WTC11 (cell line): Measurements from ENCODE around the gene TDRD15. TPM values are rescaled to one million over a fixed set of nuclear protein-coding genes. Genes with fewer than 3 reads are reported as not detected.

Source experiments
- ATAC-seq: fragments of 200-7000 bp; cut with Tn5 transposase; 2 replicates; pipeline ENCODE4 v1.10.0; 2021; ENCODE audit warnings: mild to moderate bottlenecking, moderate library complexity
- CTCF ChIA-PET: fragments of 300-600 bp; sonication (Branson Sonifier 250); formaldehyde crosslinking; loops from one replicate; lab custom pipeline; 2021; ENCODE audit warnings: antibody characterized with exemption; lab: Charles Lee
- POLR2A ChIA-PET: fragments of 350-600 bp; sonication (Branson Sonifier 250); formaldehyde crosslinking; loops from one replicate; lab custom pipeline; 2021; ENCODE audit warnings: antibody characterized with exemption; lab: Charles Lee
- DNase-seq: peaks from one replicate; pipeline ENCODE4 v3.0.0; 2021; ENCODE audit warnings: low spot score
- H3K27ac Mint-ChIP-seq: 2 replicates; pipeline ENCODE4 v1.8.0; 2021; ENCODE audit warnings: mixed read lengths
- H3K27me3 Mint-ChIP-seq: 2 replicates; pipeline ENCODE4 v1.8.0; 2021; ENCODE audit warnings: low read depth, mild to moderate bottlenecking, moderate library complexity, mixed read lengths
- H3K36me3 Mint-ChIP-seq: 2 replicates; pipeline ENCODE4 v1.8.0; 2021; ENCODE audit warnings: mixed read lengths
- H3K4me1 Mint-ChIP-seq: 2 replicates; pipeline ENCODE4 v1.8.0; 2022; ENCODE audit warnings: mixed read lengths
- H3K4me3 Mint-ChIP-seq: 2 replicates; pipeline ENCODE4 v1.8.0; 2021; ENCODE audit warnings: mild to moderate bottlenecking, moderate library complexity, mixed read lengths
- H3K9me3 Mint-ChIP-seq: 2 replicates; pipeline ENCODE4 v1.8.0; 2021; ENCODE audit warnings: mixed read lengths
- ARID4B ChIP-seq: sonication (generic); formaldehyde crosslinking; IDR thresholded peaks from 2 replicates; pipeline ENCODE4 v1.8.0; 2023; ENCODE audit warnings: missing genetic modification reagents, mild to moderate bottlenecking, borderline replicate concordance
- CREB1 ChIP-seq: sonication (generic); formaldehyde crosslinking; IDR thresholded peaks from 2 replicates; pipeline ENCODE4 v1.8.0; 2023; ENCODE audit warnings: mild to moderate bottlenecking, missing genetic modification reagents
- E2F4 ChIP-seq: sonication (generic); formaldehyde crosslinking; IDR thresholded peaks from 2 replicates; pipeline ENCODE4 v1.8.1; 2022; ENCODE audit warnings: low read depth, mild to moderate bottlenecking, moderate library complexity, missing genetic modification reagents, borderline replicate concordance
- E2F5 ChIP-seq: sonication (generic); formaldehyde crosslinking; IDR thresholded peaks from 2 replicates; pipeline ENCODE4 v1.8.1; 2022; ENCODE audit warnings: mild to moderate bottlenecking, moderate library complexity, missing genetic modification reagents
- ERG ChIP-seq: fragments of 250-450 bp; sonication (Bioruptor Pico); IDR thresholded peaks from 2 replicates; pipeline ENCODE4 v1.8.0; 2021; ENCODE audit warnings: mild to moderate bottlenecking
- GTF2I ChIP-seq: fragments of 250-450 bp; sonication (Bioruptor Pico); conservative IDR thresholded peaks from 2 replicates; pipeline ENCODE4 v1.4.0; 2021; ENCODE audit warnings: mild to moderate bottlenecking
- MYBL2 ChIP-seq: sonication (generic); formaldehyde crosslinking; IDR thresholded peaks from 2 replicates; pipeline ENCODE4 v1.8.1; 2023; ENCODE audit warnings: mild to moderate bottlenecking, moderate library complexity, missing genetic modification reagents
- NFATC4 ChIP-seq: fragments of 250-450 bp; sonication (Bioruptor Pico); IDR thresholded peaks from 2 replicates; pipeline ENCODE4 v1.9.0; 2021; ENCODE audit warnings: mild to moderate bottlenecking
- NFE2L1 ChIP-seq: sonication (generic); formaldehyde crosslinking; IDR thresholded peaks from 2 replicates; pipeline ENCODE4 v1.8.1; 2023; ENCODE audit warnings: missing genetic modification reagents
- NR1H2 ChIP-seq: sonication (generic); formaldehyde crosslinking; IDR thresholded peaks from 2 replicates; pipeline ENCODE4 v1.9.0; 2021; ENCODE audit warnings: mild to moderate bottlenecking, moderate library complexity, missing genetic modification reagents
- NR2C2 ChIP-seq: sonication (generic); formaldehyde crosslinking; IDR thresholded peaks from 2 replicates; pipeline ENCODE4 v1.8.0; 2022; ENCODE audit warnings: mild to moderate bottlenecking, missing genetic modification reagents
- SMAD3 ChIP-seq: sonication (generic); formaldehyde crosslinking; IDR thresholded peaks from 2 replicates; pipeline ENCODE4 v1.8.0; 2022; ENCODE audit warnings: missing genetic modification reagents, mild to moderate bottlenecking, borderline replicate concordance
- TP53 ChIP-seq: sonication (generic); formaldehyde crosslinking; IDR thresholded peaks from 2 replicates; pipeline ENCODE4 v1.8.1; 2023; ENCODE audit warnings: mild to moderate bottlenecking, missing genetic modification reagents
- USF1 ChIP-seq: sonication (generic); formaldehyde crosslinking; IDR thresholded peaks from 2 replicates; pipeline ENCODE4 v1.8.0; 2022; ENCODE audit warnings: mild to moderate bottlenecking, missing genetic modification reagents
- USF2 ChIP-seq: sonication (generic); formaldehyde crosslinking; IDR thresholded peaks from 2 replicates; pipeline ENCODE4 v1.8.1; 2023; ENCODE audit warnings: mild to moderate bottlenecking, missing genetic modification reagents, moderate library complexity
- ZNF138 ChIP-seq: sonication (generic); formaldehyde crosslinking; conservative IDR thresholded peaks from 2 replicates; pipeline ENCODE4 v1.8.1; 2022; ENCODE audit warnings: mild to moderate bottlenecking, moderate library complexity, missing genetic modification reagents
- ZNF281 ChIP-seq: sonication (generic); formaldehyde crosslinking; IDR thresholded peaks from 2 replicates; pipeline ENCODE4 v1.8.0; 2023; ENCODE audit warnings: mild to moderate bottlenecking, missing genetic modification reagents
- ZNF416 ChIP-seq: fragments of 250-450 bp; sonication (Bioruptor Pico); IDR thresholded peaks from 2 replicates; pipeline ENCODE4 v1.9.0; 2021; ENCODE audit warnings: mild to moderate bottlenecking, inconsistent platforms
- total RNA-seq: library from RNA; stranded (reverse); gene quantifications from 3 replicates; pipeline ENCODE4 v1.2.3, GENCODE V29; 2021

The TDRD15 gene
- total RNA-seq, 1 experiment from 2014 or later: not detected

- Mint-ChIP-seq H3K27ac (no peak overlapping the region), H3K4me3 (no peak overlapping the region), H3K36me3 (no peaks in the 10 kb centered on the region), H3K9me3 (peaks cover 8% of the 10 kb centered on the region), H3K4me1 (no peaks in the 10 kb centered on the region), H3K27me3 (no peaks in the 10 kb centered on the region)
- TF ChIP-seq TP53 (no peak), E2F4 (CRISPR knock-in tag) (no peak), ZNF281 (CRISPR knock-in tag) (no peak), NR2C2 (CRISPR knock-in tag) (no peak), NFE2L1 (CRISPR knock-in tag) (no peak), ARID4B (CRISPR knock-in tag) (no peak), USF2 (CRISPR knock-in tag) (no peak), MYBL2 (CRISPR knock-in tag) (no peak), ZNF138 (CRISPR knock-in tag) (no peak), E2F5 (CRISPR knock-in tag) (no peak), ERG (CRISPR knock-in tag) (no peak), GTF2I (no peak), NFATC4 (CRISPR knock-in tag) (no peak), CREB1 (CRISPR knock-in tag) (no peak), NR1H2 (CRISPR knock-in tag) (no peak), USF1 (no peak), SMAD3 (CRISPR knock-in tag) (no peak), ZNF416 (CRISPR knock-in tag) (no peak)
- ChIA-PET POLR2A (no interaction called here), CTCF (no interaction called here)
- ATAC-seq (no peak), DNase-seq (no peak)
Observed at GRCh38 chr2:21111012-21111411, 12.8 kb upstream of the TDRD15 start.
